HG03066 (cell line): ENCODE measurements around the gene ZCWPW2.

Experiments
- ATAC-seq: cut with Tn5 transposase; IDR thresholded peaks from one replicate; pipeline ENCODE4 v1.9.1; 2021; ENCODE audit warnings: low read depth; ENCODE audit not compliant: unreplicated experiment

ZCWPW2 gene

DNA sequence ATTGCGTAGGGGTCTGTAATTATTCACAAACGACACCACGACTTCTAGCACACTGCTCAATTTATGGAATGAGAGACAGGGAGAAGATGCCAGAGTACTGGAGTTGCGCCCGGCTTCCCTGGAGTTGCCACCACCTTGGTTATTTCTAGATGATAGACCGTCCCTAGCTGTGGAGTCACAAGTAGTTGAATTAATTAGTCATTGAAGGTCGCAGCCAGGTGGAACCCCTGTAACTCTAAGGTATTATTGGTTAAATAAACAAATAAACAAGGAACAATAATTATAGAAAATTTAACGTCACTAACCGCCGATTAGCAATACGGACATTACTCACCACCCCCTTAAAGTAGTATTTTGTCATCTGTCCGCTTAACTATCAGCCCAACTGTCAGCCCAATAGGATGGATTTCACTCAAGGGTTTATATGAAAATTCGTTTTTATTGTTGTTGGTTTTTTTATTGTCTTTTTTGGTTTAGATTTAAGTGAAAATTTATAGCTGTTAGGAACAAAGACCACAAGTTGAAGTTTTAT is 1.0 kb downstream of the ZCWPW2 start:
- peak; percentile 0 for ATAC-seq

DNA sequence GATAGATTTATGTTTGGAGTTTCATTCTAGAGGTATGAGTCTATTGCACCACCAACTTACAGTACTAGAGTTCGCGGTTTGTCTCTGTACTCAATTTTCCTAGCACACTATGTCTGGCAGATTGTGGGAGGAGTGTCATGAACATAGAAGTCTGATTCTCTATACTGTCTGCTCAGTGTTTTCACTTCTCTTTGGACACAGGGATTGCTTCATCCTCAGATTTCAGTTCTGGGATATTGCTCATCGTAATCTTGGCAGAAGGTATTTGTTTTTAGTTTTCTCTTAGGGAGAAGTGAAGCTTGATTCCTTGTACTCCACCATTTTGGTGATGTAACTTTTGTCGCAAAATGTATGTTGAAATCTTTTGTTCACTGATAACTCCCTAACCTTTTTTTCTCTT is 27.9 kb downstream of the ZCWPW2 start:
- ATAC-seq: no peak

DNA sequence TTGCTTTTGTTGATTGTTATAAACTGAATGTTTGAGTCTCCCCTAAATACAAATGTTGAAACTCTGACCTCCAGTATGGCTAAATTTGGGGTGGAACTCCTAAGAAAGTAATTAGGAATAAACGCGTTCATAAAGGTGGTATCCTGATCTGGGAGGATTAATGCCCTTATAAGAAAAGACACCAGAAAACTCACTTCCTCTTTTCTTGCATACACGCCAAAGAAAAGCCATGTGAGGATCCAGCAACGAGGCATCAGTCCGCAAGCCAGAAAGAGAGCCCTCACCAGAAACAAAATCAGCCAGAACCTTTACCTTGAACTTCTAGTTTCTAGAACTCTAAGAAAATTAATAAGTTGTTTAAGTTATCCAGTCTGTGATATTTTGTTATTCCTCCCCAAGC is 37.5 kb downstream of the ZCWPW2 start:
- no peak for ATAC-seq

DNA sequence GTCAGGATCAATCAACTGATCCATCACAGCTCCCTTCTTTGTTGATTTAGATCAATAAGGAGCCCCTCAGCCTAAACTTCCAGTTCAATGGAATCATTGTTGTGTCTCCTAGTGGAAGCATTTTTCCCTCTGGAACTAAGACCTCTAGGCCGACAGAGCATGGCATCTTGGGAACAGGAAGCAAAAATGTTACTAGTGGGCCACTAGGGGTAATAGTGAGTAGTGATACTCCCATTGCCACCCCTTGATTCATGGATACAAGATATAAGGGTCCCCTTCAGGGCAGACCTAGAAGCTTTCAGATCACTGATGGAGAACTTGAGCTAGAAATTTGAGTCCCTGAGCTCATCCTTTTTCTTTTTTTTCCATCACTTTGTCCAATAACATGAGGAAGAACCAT is 40.5 kb downstream of the ZCWPW2 start:
- no peak for ATAC-seq

DNA sequence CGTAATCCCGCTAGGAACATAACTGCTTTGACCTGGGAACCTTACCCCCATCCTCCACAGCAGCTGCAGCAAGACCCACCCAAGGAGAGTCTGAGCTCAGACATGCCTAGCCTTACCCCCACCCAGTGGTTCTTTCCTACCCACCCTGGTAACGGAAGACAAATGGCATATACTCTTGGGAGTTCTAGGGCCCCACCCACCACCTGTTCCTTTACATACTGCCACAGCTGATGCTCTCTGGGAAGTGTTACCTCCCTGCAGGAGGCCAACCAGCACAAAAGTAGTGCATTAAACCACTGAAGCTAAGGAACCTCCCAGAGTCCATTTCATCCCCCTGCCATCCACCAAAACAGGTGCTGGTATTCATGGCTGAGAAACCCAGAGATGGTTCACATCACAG is 50.7 kb downstream of the ZCWPW2 start:
- ATAC-seq: no peak

DNA sequence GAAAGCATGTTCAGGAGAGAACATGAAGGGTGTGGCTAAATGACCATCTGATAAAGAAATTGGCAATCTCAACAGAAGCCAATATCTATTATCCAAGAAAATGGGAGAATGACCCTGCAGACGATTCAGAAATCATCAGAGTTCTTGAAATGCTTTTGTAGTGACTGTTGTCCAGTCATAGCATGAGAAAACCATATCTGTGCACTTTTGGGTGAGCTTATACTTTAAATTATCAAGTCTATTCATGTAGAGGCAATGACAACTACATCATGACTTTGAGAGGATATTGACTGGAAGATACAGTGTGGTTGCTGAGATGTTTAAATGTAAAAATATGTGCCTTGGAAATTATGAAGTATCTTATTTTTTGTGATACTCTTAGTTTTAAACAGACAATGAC is 57.7 kb downstream of the ZCWPW2 start:
- no peak for ATAC-seq

DNA sequence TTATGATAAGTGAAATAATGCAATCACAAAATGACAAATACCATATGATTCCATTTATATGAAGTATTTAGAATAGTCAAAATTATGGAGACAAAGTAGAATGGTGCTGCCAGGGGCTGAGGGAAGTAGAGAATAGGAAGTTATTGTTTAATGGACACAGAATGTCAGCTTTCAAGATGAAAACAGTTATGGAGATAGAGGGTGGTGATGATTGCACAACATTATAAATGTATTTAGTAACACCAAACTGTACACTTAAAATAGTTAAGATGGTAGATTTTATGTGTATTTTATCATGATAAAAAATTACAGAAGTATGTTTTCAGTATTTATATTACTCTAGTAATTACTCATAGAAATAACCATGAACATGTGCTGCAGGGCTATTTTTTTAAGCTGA is 100.9 kb downstream of the ZCWPW2 start:
- ATAC-seq: no peak

DNA sequence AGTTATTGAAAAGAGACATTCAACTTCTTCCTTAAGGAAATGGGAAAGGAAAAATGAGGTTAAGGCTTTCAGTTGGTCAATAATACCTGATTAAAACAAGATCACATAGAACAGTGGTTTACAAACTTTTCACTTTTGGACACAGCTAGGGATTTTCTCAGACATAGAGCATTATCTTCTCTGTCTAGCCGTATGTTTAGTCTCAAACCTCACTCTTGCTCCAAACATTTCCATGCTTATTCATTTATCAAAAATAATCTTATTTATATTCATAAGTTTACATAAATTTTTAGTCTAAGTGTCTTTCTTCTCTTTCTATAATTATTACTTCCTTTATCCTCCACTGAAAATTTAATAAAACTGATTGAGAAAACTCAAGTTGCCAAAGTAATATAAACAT is 114.3 kb downstream of the ZCWPW2 start:
- ATAC-seq: no peak

DNA sequence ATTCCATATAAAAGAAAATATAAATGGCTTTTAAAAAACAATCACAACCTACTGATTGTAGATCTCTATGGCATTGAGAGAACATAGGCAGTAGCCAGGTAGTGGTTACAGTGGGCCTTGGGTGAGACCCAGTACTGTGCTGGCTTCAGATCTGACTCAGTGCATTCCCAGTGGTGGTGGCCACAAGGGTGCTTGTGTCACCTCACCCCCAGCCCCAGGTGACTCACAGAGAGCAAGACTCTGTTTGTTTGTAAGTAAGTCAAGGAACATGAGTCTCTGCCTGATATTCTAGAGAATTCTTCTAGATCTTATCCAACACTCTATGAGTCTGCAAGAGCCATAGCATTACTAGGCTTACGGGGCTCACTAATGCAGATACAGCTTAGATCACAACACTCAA is 118.9 kb downstream of the ZCWPW2 start:
- no peak for ATAC-seq

DNA sequence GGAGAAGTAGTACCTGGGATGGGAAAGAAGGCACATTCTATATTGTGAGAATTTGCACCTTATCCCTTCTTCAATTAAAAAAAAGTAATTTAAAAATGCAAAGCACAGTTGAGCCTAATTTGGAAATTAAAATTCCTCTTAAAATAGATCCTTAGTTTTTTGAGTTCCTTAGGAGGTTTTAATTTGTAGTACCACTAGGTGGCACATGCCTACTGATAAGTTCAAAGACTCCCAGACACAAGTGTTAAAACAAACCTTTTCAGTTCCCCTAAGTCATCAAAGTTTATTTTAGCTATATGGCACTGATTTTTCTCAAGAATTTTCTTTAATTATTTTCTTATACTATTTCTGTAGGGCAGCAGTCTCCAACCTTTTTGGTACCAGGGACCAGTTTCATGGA is 127.7 kb downstream of the ZCWPW2 start:
- no peak for ATAC-seq

DNA sequence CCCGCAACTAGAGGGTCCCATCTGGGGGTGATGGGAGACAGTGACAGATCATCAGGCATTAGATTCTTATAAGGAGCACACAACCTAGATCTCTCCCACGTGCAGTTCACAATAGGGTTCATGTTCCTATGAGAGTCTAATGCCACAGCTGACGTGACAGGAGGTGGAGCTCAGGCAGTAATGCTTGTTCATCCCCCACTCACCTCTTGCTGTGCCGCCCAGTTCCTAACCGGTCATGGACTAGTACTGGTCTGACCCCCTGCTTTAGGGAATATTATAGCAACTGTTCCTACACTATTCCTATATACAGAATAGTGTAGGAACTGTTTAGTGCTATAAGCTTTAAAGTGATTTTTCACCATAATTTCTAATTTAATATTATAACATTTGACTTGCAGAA is 128.2 kb downstream of the ZCWPW2 start:
- no peak for ATAC-seq

DNA sequence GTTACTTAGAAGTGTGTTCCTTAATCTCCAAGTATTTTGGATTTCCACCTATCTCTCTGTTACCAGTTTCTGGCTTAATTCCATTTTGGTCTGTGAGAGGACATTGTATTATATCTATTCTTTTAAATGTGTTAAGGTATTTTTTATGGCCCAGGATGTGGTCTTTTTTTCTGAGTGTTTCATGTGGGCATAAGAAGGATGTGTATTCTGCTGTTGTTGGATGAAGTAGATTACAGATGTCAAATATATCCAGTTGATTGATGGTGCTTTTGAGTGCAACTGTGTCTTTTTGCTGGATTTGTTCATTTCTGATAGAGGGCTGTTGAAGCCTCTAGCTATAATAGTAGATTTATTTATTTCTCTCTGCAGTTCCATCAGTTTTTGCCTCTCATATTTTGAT is 136.6 kb downstream of the ZCWPW2 start:
- ATAC-seq: no peak

DNA sequence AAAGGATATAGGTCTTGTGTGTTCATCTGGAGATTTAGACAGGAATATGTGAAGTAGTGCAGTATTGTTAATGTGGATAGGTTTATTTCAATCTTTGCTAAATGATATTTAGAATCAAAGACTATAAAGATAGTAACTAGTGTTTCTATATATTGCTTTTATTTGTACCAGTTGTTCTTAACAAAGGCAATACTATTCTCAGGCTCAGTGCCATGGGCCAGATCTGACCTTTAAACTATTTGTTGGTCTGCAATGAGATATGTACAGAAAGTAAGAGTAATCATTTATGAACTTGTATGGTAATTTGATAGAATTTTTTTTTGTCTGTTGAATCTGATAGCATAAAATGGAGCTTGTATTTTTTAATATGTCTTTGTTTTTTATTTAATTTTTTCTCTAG is 146.8 kb downstream of the ZCWPW2 start:
- no peak for ATAC-seq

DNA sequence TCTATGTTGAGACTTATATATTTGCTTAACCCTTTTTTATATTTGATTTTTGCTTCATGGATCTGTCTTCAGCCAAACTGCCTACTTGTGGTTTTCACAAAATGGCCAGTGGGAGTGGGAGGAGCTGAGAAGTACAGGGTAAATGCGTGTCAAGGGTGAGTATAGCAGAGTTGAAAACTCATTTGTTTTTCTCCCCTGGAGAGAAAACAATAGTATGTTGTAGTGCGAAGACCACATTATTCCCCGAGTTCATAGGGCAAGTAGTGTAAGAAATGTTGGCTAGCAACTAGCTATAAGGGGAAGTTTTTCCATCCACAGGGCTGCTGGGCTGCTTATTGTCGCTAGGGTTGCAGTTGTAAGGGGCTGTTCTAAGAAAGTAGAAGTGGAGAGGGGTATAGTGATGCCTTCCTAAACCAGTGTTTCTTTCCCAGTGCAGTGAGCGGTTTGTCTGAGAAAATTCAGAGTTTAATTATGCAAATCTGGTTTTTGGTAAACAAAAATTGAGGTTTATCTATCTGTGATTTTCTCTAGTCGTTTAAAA is 153.9 kb downstream of the ZCWPW2 start:
- no peak for ATAC-seq

DNA sequence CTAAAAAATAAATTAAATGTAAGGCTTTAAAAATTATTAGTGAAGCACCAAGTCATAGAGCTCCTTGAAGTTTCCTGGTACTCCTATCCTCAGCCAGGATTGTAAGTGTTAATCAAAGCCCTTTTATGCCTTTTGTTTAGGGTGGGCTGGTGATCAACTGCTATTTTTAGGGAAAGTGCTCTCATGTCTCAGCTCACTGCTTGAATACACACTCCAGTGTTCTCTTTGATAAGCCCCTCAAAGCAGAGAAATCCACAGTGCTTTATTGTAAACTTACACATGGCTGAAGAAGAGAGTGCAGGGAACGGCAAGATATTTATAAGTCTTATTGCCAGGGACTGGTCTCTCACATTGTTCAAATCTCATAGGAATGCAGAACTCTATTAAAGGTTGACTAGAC is 156.5 kb downstream of the ZCWPW2 start:
- ATAC-seq: no peak

DNA sequence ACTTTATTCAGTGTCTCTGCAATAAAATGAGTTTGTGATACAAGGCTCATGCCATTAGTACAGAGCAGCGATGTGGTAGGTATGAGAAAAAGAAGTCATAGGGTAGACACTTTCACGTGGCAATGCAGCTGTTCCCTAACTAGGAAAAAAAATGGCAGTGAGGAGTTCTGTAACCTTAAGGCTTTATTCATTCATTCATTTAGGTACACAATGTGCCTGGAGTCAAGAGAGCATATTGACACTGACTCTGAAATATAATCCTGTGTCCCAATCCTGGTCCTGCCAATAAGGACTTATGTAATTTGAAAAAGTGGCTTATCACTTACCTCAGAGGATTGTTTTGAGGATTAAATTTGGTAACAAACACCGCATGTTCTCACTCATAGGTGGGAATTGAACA is 173.1 kb downstream of the ZCWPW2 start:
- no peak for ATAC-seq

DNA sequence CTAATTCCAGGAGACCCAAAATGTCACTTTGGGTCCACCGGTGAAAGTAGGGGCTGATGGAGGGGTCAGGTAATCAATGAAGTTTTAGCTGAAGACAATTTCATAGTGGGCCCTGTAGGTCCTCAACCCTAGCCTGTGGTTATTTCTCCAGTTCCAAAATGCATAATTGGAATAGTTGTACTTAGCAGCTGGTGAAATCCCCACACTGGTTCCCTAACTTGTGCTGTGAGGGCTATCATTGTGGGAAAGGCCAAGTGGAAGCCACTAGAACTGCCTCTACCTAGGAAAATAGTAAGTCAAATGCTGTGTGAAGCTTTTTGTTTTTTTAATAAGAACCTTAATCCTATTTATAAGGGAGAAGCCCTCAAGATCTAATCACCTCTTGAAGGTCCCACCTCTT is 193.8 kb downstream of the ZCWPW2 start:
- ATAC-seq: no peak

DNA sequence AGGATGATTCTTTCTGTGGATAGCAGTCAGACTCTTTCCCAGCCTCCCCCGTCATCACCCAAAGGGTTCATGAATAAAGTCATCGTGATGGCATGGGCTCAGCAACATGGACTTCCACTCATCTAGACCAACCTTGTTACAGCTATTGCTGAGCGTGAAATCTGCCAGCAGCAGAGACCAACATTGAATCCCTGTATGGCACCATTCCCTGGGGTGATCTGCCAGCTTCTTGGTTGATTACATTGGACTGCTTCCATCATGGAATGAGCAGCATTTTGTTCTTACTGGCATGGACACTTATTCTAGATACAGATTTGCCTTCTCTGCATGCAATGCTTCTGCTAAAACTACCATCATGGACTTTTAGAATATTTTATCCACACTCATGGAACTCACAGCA is 195.7 kb downstream of the ZCWPW2 start:
- ATAC-seq: no peak

DNA sequence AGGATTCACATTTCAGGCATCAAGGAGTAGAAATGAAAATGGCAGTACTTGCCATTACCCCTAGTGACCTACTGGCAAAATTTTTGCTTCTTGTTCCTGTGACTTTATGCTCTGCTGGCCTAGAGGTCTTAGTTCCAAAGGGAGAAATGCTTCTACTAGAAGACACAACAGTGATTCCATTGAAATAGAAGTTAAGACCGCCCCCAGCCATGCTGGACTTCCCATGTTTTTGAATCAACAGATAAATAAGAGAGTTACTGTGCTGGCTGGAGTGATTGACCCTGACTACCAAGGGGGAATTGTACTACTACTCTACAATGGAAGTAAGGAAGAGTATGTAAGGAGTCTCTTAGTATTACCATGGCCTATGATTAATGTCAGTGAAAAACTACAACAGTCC is 196.3 kb downstream of the ZCWPW2 start:
- no peak for ATAC-seq

DNA sequence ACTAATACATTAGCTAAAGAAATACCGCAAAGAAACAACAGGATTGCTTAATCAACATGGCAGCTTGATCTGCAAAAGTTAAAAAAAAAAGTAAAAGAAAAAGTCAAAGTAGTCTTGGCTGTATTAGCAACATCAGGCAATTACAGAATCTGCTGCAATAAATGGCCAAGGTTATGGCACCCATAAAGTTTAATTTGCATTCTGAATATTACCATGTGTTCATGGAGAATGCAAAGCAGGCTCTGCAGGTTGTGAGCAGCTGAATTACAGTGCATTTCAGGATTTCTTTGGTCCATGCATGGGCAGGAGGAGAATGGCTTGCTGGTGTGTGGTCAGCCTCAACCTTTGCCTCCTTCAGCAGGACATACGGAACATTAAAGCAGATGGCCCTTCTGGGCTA is 199.2 kb downstream of the ZCWPW2 start:
- ATAC-seq: no peak

DNA sequence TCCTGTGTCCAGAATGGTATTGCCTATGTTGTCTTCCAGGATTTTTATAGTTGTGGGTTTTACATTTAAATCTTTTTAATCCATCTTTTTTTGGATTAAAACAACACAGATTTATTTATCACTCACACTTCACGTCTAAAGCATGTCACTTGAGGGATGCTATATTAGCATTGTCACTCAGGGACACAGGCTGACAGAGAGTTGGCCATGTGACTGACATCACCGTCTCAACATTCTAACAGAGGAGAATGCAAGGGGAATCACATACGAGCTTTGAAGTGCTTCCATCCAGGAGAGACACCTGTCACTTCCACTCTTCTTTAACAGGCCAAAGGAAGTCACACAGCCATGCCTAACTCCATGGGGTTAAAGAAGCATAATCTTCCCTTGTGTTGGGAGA is 204.7 kb downstream of the ZCWPW2 start:
- no peak for ATAC-seq

DNA sequence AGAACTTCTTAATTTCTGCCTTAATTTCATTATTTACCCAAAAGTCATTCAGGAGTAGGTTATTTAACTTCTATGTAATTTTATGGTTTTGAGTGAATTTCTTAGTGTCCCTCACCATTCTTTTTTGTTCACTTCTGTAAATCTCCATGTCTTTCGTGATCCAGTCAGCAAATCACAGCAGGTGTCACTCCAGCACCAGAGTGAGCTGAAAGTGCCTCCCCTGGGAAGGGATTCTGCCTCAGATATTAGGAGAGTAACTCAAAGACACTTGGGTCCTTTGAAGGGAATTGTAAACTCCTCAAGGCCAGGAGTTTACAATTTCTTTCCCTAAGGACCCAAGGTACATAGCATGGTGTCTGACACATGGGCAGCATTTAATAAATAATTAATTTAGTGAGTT is 207.7 kb downstream of the ZCWPW2 start:
- no peak for ATAC-seq

DNA sequence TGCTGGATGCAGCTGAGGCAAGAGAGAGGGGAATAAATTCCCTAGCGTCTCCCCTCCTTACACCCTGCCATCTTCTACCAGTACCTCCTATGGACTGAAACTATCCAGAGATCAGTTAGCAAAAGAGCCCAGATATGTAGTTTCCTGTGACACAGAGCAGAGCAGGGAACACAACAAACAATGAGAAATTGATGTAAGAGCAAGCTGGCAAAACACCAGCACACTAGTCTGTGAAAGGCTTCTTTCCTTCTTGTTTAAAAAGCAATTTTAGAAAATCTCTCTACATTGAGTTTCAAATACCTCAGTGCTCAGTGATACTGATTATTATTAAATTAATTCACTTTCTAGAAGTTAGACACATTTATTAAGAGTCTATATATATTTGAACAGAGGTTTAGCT is 215.7 kb downstream of the ZCWPW2 start:
- ATAC-seq: no peak
